GM15510 (cell line): Measurements from ENCODE around the gene SLC4A8.

ENCODE experiments used
- POLR2A ChIP-seq: IDR thresholded peaks from 3 replicates; pipeline ENCODE4 v1.6.1; 2011; ENCODE audit warnings: borderline replicate concordance; ENCODE audit not compliant: insufficient read length; ENCODE audit errors: extremely low read depth

SLC4A8 gene

DNA sequence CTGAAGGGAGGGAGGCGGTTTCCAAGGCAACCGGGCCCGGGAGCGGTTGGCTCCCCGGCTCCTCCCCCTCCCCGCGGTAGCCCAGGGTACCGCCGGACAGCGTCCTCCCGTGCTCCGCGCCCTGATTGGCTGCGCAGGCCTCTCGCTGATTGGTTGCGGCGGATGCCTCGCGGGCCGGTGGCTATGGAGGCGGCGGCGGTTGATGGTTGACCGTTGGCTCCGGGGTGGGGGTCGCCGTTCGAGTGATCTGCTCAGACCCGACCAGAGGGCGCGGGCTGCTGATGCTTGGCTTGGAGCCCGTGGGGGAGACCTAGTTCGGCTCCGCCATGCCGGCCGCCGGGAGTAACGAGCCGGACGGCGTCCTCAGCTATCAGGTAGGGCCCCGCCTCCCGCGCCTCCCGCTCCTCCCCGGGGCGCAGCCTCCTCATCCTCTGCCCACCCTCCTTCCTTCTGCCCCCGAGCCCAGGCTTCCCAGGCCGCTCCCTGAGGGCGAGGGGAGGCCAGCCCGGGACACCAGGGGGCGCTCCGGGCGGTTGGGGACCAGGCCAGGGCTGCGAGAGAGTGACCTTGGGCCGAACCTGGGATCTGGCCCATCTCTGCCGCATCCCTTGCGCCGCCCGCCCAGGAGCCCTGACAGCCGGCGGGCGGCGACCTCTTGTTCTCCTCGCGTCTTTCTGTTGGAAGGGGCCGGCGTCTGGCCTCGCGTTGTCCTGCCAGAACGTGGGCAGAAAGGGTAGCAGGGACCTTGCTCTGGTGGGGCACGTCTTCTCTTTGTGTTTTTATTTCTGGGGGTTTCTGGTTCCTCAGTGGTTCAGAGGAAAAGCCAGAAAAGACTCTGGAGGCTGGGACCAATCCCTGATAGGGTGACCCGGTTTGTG, at the start of gene SLC4A8:
TSS of gene SLC4A8 (plus strand) at position 170 of the 878 bp plus-strand sequence. CDS start at position 327, 157 bp downstream.
- TF ChIP-seq POLR2A = no peak

DNA sequence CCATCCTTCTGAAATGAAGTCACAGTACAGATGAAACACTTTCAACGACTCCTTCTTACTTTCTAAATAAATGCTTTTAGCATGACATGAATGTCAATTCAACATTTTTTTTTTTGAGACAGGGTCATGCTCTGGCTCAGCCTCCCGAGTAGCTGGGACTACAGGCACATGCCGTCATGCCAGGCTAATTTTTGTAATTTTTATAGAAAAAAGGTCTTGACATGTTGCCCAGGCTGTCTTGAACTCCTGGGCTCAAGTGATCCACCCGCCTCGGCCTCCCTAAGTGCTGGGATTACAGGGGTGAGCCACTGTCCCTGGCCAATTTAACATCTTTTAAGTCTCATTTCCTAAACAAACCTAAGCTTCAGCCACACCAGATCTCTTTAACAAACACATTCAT, 49.8 kb upstream of the SLC4A8 start:
- TF ChIP-seq POLR2A = no peak

DNA sequence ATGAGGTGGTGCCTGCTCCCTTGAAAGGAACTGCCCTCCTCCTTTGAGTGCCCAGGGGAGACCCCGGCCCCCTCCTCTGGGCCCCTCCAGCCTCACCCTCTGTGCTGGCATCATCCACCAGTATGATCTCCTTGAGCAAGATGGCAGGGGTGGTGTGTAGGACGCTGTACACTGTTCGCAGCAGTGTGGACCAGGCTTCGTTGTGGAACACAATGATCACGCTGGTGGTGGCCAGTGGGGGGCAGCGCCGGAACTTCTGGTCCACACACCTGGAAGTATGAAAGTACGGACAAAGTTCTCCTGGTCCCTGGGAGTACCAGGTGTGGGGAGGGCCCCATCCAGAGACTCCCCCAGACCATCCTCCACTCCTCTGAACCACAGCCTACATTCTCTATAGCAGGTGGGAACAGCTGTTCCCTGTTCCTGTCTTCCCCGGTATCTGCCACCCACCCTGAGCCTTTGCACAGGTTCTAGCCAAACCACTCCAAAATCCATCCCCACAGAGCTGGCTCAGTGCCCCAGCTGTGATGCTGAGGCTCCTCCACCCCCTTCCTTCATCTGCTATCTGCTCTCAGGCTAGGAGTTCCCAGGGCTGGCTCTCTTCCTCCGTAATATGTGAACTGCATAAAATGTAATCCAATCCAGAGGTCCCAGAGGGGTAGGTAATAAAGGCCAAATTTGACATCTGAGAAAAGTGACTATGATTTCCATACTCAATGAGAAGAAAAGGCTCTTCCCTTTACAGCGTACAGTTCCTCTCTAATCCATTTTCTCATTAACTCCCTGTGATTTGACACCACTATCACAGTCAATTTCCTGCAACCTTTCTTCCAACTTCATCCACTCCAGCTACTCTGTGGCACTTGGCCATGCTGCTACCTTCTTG, 47.3 kb upstream of the SLC4A8 start:
- no peak for TF ChIP-seq POLR2A

DNA sequence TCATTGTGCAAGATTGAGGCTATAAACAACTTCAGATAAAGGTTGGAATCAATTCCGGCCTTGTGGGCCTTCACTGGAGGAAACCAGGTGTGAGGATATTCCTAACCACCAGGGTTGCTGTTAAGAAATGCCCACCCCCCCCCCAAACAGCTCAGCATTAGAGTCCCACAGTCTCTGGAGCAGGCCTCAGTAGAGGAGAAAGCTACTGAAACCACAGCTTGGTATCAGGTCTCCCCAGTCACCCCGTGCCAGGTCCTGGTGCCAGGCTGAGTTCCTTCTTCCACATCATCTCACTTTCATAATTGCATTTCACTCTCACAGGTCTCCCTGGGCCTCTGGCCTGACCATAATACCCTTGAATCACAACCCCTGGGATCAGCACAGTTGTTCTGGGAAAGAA, 45.9 kb upstream of the SLC4A8 start:
- TF ChIP-seq POLR2A = no peak

DNA sequence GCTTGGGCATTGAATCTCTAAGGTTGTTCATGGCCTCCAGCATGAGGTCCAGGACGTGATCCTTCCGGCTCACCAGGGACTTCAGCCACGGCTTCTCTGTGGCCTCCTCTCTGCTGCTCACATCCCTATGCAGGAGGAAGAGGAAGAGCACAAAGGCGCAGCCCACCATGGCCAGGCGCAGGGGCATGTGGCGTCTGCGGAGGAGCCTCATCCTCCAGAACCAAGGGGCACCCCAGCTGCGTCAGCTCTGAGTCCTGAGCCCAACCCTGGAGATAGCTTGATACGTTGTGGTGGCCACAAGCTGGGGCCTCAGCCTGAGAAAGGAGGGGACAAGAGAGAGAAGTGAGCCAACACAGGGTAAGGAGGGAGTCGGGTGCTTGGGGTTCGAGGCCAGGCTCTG, 45.1 kb upstream of the SLC4A8 start:
- TF ChIP-seq POLR2A = no peak

DNA sequence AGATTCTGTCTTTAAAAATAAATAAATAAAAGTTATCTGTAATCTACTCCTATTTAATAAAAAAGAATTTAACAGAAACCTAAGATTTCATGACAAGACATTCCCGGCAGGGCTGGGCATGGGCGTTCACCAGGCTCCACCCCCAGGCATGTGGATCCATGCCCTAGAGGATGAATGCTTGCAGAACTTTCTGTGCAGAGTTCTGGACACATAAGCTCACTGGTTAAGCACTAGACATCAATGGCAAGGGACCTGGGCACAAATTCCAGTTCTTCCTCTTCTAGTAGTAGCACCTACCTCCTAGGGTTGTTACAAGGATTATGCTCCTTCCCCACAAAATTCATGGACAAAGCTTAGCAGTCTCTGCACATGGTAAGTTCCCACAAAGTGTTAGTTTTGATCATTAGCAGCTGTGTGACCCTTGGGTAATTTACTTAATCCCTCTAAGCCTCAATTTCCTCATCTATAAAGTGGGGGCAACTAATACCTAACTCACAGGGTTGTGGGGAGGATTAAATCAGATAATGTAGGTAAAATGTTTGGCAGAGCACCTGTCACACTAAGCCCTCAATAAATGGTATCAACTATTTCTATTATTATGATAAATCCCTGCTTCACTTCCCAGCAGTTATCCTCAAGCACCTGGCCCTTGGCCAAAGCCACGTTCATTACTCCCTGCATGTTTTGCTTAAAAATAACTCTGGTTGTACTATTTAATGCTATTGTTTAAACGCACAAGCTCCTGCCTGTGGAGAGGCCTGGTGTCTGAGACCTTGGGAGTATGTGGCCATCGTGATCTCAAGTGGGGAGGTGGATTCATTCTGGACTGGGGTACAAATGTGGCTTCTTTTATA, 43.2 kb upstream of the SLC4A8 start:
- TF ChIP-seq POLR2A = no peak

DNA sequence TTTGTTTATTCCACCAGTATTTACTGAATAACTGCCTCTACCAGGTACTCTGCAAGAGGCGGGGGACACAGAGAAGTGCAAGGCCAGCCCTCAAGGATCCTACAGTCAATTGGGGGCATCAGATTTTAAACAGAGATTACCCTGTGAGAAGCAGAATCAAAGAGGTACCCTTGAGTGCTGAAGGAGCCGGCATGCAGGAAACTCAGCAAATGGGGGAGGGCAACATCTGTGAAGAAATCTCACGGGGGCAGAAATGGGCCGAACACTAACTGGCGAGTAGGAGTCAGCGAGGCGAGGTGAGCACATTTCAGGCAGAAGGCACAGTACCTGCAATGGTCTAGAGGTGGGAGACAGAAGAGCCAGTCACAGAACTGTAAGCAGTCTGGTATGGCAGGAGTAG, 42.5 kb upstream of the SLC4A8 start:
- no peak for TF ChIP-seq POLR2A

DNA sequence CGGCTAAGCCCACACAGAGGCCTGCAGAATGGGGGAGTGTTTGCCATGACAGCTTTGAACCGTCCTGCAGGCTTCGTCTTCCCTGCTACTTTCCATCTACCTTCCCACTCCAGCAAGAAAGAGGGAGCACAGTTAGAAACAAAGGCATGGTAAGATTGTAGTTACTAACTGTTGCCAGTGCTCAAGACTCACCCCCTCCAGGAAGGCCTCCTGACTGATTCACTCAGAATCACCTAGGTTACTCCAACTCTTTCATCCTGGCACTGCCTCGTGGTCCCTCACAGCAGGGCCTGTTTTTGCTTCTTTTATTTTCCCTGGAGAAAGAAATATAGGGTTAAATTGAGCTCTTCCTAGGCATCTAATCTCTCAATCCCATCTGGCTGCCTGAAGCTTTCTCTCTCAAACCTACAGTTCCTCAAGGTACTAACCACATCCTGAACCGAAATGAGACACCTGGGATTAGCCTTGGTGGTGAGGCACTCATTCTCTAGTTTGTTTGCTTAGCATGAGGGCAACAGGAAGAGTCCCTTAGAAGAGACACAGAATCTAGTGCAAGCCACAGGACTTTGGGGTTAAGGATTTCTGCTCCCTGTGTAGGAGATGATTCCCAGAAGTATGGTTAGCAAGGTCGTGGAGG, 41.2 kb upstream of the SLC4A8 start:
- TF ChIP-seq POLR2A = no peak

DNA sequence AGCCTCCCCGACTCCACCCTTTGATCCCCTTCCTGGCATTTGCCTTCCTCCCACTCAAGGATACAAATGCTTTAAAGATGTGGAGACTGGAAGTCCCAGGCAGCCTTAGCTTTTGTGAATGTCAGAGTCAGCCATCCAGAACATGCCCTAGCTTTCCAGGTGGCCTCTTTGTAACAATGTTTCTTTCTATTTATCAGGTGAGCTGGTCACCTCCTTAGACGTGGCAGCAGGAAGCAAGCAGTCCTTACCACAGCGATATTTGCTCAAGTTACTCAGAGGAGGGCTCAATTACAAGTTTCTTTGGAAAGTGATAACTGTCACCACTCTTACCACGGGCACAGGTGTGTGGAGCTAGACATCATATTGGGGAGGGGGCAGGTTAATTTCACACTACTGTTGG, 38.3 kb upstream of the SLC4A8 start:
- TF ChIP-seq POLR2A = no peak

DNA sequence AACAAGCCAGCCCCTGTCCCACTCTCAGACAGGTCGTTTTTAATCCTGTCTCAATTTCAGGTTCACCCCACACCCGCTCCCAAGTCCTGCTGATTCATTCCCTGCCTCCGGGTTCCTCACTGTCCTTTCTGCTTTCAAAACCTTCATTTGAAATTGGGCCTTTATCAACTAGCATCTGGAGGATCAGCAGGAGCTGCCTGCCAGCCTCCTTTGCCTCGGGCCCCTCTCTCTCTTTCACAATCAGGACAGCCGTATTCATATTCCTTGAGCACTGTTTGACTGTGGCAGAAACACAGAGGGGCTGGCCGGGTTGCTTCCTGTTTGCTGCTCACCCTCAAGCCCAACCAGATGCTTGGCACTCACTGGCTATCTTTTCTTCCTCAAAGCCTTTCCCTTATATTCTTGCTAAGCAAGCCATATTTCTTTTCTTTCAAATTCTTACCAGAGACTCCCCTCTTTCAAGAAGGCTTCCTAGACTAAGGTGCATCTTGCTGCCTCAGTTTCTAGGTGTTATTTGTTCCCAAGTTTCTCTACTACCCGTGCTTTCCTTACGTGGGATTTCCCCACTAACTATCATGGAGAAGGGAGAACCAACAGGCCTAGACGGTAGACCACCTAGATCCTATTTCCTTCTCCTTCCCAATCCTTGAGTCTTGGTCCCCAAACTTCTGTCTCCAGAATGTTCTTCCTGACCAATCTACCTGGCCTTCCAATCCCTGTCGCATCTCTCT, 36.4 kb upstream of the SLC4A8 start:
- no peak for TF ChIP-seq POLR2A

DNA sequence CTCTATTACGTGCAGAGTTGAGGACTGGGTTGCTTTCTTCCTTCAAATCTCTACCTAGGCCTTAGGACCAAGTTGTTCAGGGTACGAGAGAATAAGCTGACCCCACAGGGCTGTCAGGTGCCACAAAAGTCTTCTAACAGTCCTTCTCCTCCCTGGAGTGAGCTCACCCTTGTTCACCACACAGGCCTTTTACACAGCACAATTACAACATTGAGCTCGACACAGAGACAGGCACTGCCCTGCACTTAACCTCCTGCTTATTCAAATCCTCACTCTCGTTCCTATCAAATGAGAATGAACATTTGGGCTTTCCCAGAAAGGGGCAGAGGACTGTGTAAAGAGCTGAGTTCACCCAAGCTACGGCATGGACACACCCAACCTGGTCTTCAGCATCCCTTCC, 35.8 kb upstream of the SLC4A8 start:
- no peak for TF ChIP-seq POLR2A

DNA sequence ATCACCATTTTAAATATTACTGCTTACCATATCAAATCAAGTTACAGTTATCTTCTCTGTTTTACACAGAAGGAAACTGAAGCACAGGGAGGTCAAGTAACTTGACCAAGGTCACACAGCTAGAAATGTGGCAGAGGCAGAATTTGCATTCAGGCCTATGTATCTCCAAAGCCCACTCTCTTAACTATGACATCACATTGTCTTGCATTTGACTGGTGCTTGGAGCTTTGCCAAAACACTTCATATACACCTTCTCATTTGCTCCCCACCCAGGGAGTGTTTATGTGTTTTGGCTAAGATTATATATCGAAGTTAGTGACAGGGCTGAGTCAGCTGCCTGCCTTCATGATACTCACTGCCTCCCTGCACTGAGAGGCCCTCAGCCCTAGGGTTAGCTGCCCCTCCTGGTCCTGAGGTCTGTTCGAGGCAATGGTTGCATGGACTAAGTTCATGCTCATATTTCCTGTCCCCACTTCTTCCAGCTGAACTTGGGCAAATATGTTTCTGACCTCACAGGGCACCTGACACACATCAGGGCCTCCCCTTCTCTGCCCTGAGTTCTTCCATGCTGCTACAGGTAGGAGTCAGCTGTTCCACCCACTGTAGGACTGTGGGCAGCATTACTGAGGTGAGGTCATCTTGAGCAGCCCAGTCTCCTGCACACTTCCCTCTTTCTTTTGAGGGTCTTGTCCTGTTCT, 35.2 kb upstream of the SLC4A8 start:
- no peak for TF ChIP-seq POLR2A

DNA sequence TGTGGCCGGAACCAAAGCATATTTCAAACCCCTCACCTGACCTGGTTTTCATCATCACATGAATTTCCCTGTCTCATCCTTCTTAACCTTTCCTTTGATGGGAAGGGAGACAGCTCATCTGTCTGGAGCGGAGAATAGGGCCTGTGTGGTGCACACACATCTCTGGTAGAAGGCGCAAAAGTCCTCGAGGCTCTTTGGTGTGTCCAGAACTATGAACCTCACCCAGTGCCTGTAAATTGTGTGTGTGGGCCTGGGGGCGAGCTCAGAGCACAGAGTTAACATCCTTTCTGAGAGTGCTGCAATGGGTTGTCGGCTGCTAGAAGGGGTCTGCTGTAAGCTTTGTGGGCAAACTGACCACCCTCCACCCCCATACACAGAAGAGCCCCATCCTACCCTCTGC, 34.2 kb upstream of the SLC4A8 start:
- no peak for TF ChIP-seq POLR2A
